ENCODE results near the gene UBL4B.

- no peak for TF ChIP-seq CTCF (IDR thresholded peaks at IDR 0.05; ENCODE audit: insufficient read depth, low read length, poor library complexity, severe bottlenecking)
- no peak for TF ChIP-seq EZH2phosphoT487 (conservative IDR thresholded peaks at IDR 0.05; ENCODE audit: low read length)
Measured at GRCh38 chr1:110150330-110151174, 38.3 kb downstream of the UBL4B start, which contains the start of gene SLC6A17.

Measured in SU-DHL-6 (cell line).